OCI-LY1 (cell line): ENCODE data around the gene U2AF1L4.

Experiments
- H2AFZ ChIP-seq: fragments of 200-600 bp; sonication (generic), shearing (Covaris generic); 2 replicates; pipeline ENCODE4 v1.6.0; 2014; ENCODE audit warnings: antibody characterized with exemption, mild to moderate bottlenecking, low read length
- H3F3A ChIP-seq: fragments of 200-600 bp; sonication (generic), shearing (Covaris generic); 2 replicates; pipeline ENCODE4 v1.6.0; 2014; ENCODE audit warnings: mild to moderate bottlenecking, antibody characterized with exemption, low read length, moderate library complexity; ENCODE audit not compliant: insufficient read depth
- H3K27ac ChIP-seq: fragments of 200-600 bp; sonication (generic); 2 replicates; pipeline ENCODE4 v1.5.1; 2014; ENCODE audit warnings: low read length, mixed run types, mild to moderate bottlenecking, low read depth; ENCODE audit not compliant: poor library complexity, severe bottlenecking
- H3K27me3 ChIP-seq: fragments of 200-600 bp; sonication (generic); 2 replicates; pipeline ENCODE4 v1.6.0; 2014; ENCODE audit warnings: antibody characterized with exemption, mild to moderate bottlenecking, low read length, moderate library complexity; ENCODE audit not compliant: insufficient read depth
- H3K36me3 ChIP-seq: fragments of 200-600 bp; sonication (generic); 2 replicates; pipeline ENCODE4 v1.6.1; 2014; ENCODE audit warnings: mild to moderate bottlenecking, antibody characterized with exemption, low read length, moderate library complexity, mixed read lengths; ENCODE audit not compliant: insufficient read depth
- H3K4me1 ChIP-seq: fragments of 200-600 bp; sonication (generic); 2 replicates; pipeline ENCODE4 v1.5.1; 2014; ENCODE audit warnings: mild to moderate bottlenecking, low read length, moderate library complexity; ENCODE audit not compliant: insufficient read depth, severe bottlenecking
- H3K4me2 ChIP-seq: fragments of 200-600 bp; sonication (generic), shearing (Covaris generic); 2 replicates; pipeline ENCODE4 v1.6.1; 2014; ENCODE audit warnings: low read length
- H3K4me3 ChIP-seq: fragments of 200-600 bp; sonication (generic); 2 replicates; pipeline ENCODE4 v1.5.1; 2014; ENCODE audit warnings: low read length, low read depth, mild to moderate bottlenecking, mixed read lengths; ENCODE audit not compliant: poor library complexity, severe bottlenecking
- H3K79me2 ChIP-seq: fragments of 200-600 bp; shearing (Covaris generic); 2 replicates; pipeline ENCODE4 v1.6.1; 2016; ENCODE audit warnings: mixed run types, low read length, mixed read lengths; ENCODE audit not compliant: insufficient read depth
- H3K9ac ChIP-seq: fragments of 200-600 bp; sonication (generic), shearing (Covaris generic); 2 replicates; pipeline ENCODE4 v1.6.1; 2014; ENCODE audit warnings: mild to moderate bottlenecking, low read length, mixed read lengths
- H3K9me2 ChIP-seq: fragments of 200-600 bp; sonication (generic), shearing (Covaris generic); 2 replicates; pipeline ENCODE4 v1.6.1; 2014; ENCODE audit warnings: low read depth, mild to moderate bottlenecking, low read length, mixed read lengths
- H3K9me3 ChIP-seq: fragments of 200-600 bp; shearing (Covaris generic); 2 replicates; pipeline ENCODE4 v1.6.1; 2014; ENCODE audit warnings: low read length, mixed read lengths
- H4K20me1 ChIP-seq: fragments of 200-600 bp; sonication (generic), shearing (Covaris generic); 2 replicates; pipeline ENCODE4 v1.6.0; 2016; ENCODE audit warnings: mild to moderate bottlenecking, low read length; ENCODE audit not compliant: insufficient read depth
- CTCF ChIP-seq: fragments of 200-600 bp; sonication (generic), shearing (Covaris generic); IDR thresholded peaks from 2 replicates; pipeline ENCODE4 v1.5.1; 2017; ENCODE audit warnings: mild to moderate bottlenecking, antibody characterized with exemption, low read length, moderate library complexity, mixed read lengths
- EZH2 ChIP-seq: fragments of 200-600 bp; sonication (generic), shearing (Covaris generic); IDR thresholded peaks from 2 replicates; pipeline ENCODE4 v1.8.0; 2017; ENCODE audit warnings: borderline replicate concordance, mixed run types, mild to moderate bottlenecking, antibody characterized with exemption, low read length, moderate library complexity, mixed read lengths

The U2AF1L4 gene

GRCh38 chr19:35792312-35792711 lies 47.1 kb upstream of the U2AF1L4 start:
- Histone ChIP-seq H3K27me3 (no peaks in the 10 kb centered on the region), H3K4me2 (no peak overlapping the region), H3K36me3 (no peaks in the 10 kb centered on the region), H3K9me2 (no peaks in the 10 kb centered on the region), H3F3A (no peaks in the 10 kb centered on the region; the same call in 1 of the 2 replicates), H3K9me3 (no peaks in the 10 kb centered on the region), H2AFZ (no peak overlapping the region), H3K79me2 (no peaks in the 10 kb centered on the region), H3K9ac (no peak overlapping the region), H3K27ac (no peak overlapping the region), H3K4me1 (no peaks in the 10 kb centered on the region), H3K4me3 (no peak overlapping the region), H4K20me1 (no peaks in the 10 kb centered on the region)
- no peak for TF ChIP-seq CTCF
- TF ChIP-seq EZH2: no peak

- no peak for TF ChIP-seq EZH2
- TF ChIP-seq CTCF: no peak
- no peak overlapping the region for H3K27ac ChIP-seq
- H3K4me1 ChIP-seq: no peaks in the 10 kb centered on the region
- H4K20me1 ChIP-seq: no peaks in the 10 kb centered on the region
- H3K36me3 ChIP-seq: peaks cover 4% of the 10 kb centered on the region; the same call in 1 of the 2 replicates
- no peaks in the 10 kb centered on the region for H3K9me2 ChIP-seq
- H3K27me3 ChIP-seq: no peaks in the 10 kb centered on the region
- H3K4me2 ChIP-seq: no peak overlapping the region
- H3K9me3 ChIP-seq: no peaks in the 10 kb centered on the region
- H3K9ac ChIP-seq: no peak overlapping the region
- H3K4me3 ChIP-seq: no peak overlapping the region
- no peaks in the 10 kb centered on the region for H3K79me2 ChIP-seq
- H2AFZ ChIP-seq: no peak overlapping the region
- no peaks in the 10 kb centered on the region; the same call in 1 of the 2 replicates for H3F3A ChIP-seq
Measured at GRCh38 chr19:35791814-35792279, 46.6 kb upstream of the U2AF1L4 start.

GRCh38 chr19:35790981-35791813 lies 46.0 kb upstream of the U2AF1L4 start:
- Histone ChIP-seq H3K9ac (no peak overlapping the region), H3K4me2 (no peak overlapping the region), H3K79me2 (no peaks in the 10 kb centered on the region), H3F3A (no peaks in the 10 kb centered on the region; the same call in 1 of the 2 replicates), H3K27me3 (no peaks in the 10 kb centered on the region), H3K36me3 (peaks cover 4% of the 10 kb centered on the region; the same call in 1 of the 2 replicates), H3K9me3 (no peaks in the 10 kb centered on the region), H3K4me1 (no peaks in the 10 kb centered on the region), H3K27ac (no peak overlapping the region), H3K4me3 (no peak overlapping the region), H4K20me1 (no peaks in the 10 kb centered on the region), H3K9me2 (no peaks in the 10 kb centered on the region), H2AFZ (no peak overlapping the region)
- TF ChIP-seq CTCF (peak; percentile 52), EZH2 (no peak)
